ENCODE measurements around the gene CTIF.
A peak's percentile ranks its signal among the peaks of the same experiment; 100 is the strongest.

The CTIF gene

GRCh38 chr18:48493434-48494230, 45.2 kb upstream of the CTIF start:
- H3K27ac ChIP-seq (ENCODE audit: low read length, poor library complexity, severe bottlenecking) = no peak overlapping the region
- no CpG with 5 or more reads among the region's 2 CpGs for WGBS

GRCh38 chr18:48497863-48498262, 41.0 kb upstream of the CTIF start:
- no peak overlapping the region for H3K9ac ChIP-seq (ENCODE audit: low read length)
- H2BK120ac ChIP-seq (ENCODE audit: low read depth, low read length) = no peak overlapping the region
- no peaks in the 10 kb centered on the region for H3K79me1 ChIP-seq (replicated peaks; ENCODE audit: low read length, poor library complexity, severe bottlenecking)
- H4K91ac ChIP-seq (ENCODE audit: low read length) = no peak overlapping the region
- no peak overlapping the region for H3K4me3 ChIP-seq (ENCODE audit: insufficient read depth in 1 of 2, low read depth in 1 of 2, low read length in 2 of 2)
- H3K27ac ChIP-seq (ENCODE audit: low read length, poor library complexity, severe bottlenecking) = no peak overlapping the region
- no peaks in the 10 kb centered on the region for H3K4me1 ChIP-seq (ENCODE audit: control insufficient read depth, insufficient read depth, low read depth, low read length)
- H2AK5ac ChIP-seq (ENCODE audit: low read length, severe bottlenecking) = no peak overlapping the region
- H3K18ac ChIP-seq (ENCODE audit: low read depth in 1 of 2, low read length in 2 of 2) = no peak overlapping the region
- no peak overlapping the region for H2BK12ac ChIP-seq (ENCODE audit: low read length in 2 of 2)
- no peak overlapping the region for H3K14ac ChIP-seq (ENCODE audit: low read length in 2 of 2)
- no peak overlapping the region for H3K23ac ChIP-seq (ENCODE audit: low read length in 2 of 2)
- H2AFZ ChIP-seq (ENCODE audit: low read depth, low read length) = no peak overlapping the region
- no peak for DNase-seq
- no peak overlapping the region for H3K4ac ChIP-seq (ENCODE audit: low read depth in 1 of 2, low read length in 2 of 2)
- H3K36me3 ChIP-seq (ENCODE audit: control insufficient read depth in 1 of 2, insufficient read depth in 2 of 2, low read depth in 1 of 2, low read length in 2 of 2) = no peaks in the 10 kb centered on the region
- H3K4me2 ChIP-seq (ENCODE audit: low read length, poor library complexity, severe bottlenecking) = no peak overlapping the region
- no peak overlapping the region for H2BK15ac ChIP-seq (ENCODE audit: low read depth, poor library complexity, severe bottlenecking)
- no peak overlapping the region for H4K8ac ChIP-seq (ENCODE audit: low read length)
- H2BK5ac ChIP-seq (ENCODE audit: low read depth, low read length, poor library complexity, severe bottlenecking) = no peak overlapping the region
- no peaks in the 10 kb centered on the region for H3K27me3 ChIP-seq (ENCODE audit: control insufficient read depth in 1 of 2, insufficient read depth in 1 of 2, low read length in 2 of 2)
- no peaks in the 10 kb centered on the region for H3K9me3 ChIP-seq (ENCODE audit: control insufficient read depth, low read length)

More at GRCh38 chr18:48493434-48494230, 45.2 kb upstream of the CTIF start:
- Histone ChIP-seq H2BK15ac (ENCODE audit: low read depth, poor library complexity, severe bottlenecking) (no peak overlapping the region), H2BK5ac (ENCODE audit: low read depth, low read length, poor library complexity, severe bottlenecking) (no peak overlapping the region), H2AK5ac (ENCODE audit: low read length, severe bottlenecking) (peak overlapping the region; percentile 35), H3K23ac (ENCODE audit: low read length in 2 of 2) (no peak overlapping the region), H3K9ac (ENCODE audit: low read length) (no peak overlapping the region), H3K4me1 (ENCODE audit: control insufficient read depth, insufficient read depth, low read depth, low read length) (peaks cover 1% of the 10 kb centered on the region), H3K9me3 (ENCODE audit: control insufficient read depth, low read length) (no peaks in the 10 kb centered on the region), H3K4ac (ENCODE audit: low read depth in 1 of 2, low read length in 2 of 2) (no peak overlapping the region), H3K4me2 (ENCODE audit: low read length, poor library complexity, severe bottlenecking) (no peak overlapping the region), H3K36me3 (ENCODE audit: control insufficient read depth in 1 of 2, insufficient read depth in 2 of 2, low read depth in 1 of 2, low read length in 2 of 2) (no peaks in the 10 kb centered on the region), H4K91ac (ENCODE audit: low read length) (no peak overlapping the region), H2BK120ac (ENCODE audit: low read depth, low read length) (no peak overlapping the region), H3K18ac (ENCODE audit: low read depth in 1 of 2, low read length in 2 of 2) (peak overlapping the region in 1 of 2 experiments; percentile 65), H4K8ac (ENCODE audit: low read length) (no peak overlapping the region), H2AFZ (ENCODE audit: low read depth, low read length) (no peak overlapping the region), H2BK12ac (ENCODE audit: low read length in 2 of 2) (no peak overlapping the region), H3K79me1 (replicated peaks; ENCODE audit: low read length, poor library complexity, severe bottlenecking) (no peaks in the 10 kb centered on the region), H3K14ac (ENCODE audit: low read length in 2 of 2) (no peak overlapping the region), H3K27me3 (ENCODE audit: control insufficient read depth in 1 of 2, insufficient read depth in 1 of 2, low read length in 2 of 2) (no peaks in the 10 kb centered on the region), H3K4me3 (ENCODE audit: insufficient read depth in 1 of 2, low read depth in 1 of 2, low read length in 2 of 2) (no peak overlapping the region)
- no peak for DNase-seq

GRCh38 chr18:48500517-48500916, 38.3 kb upstream of the CTIF start:
- Histone ChIP-seq H2BK15ac (ENCODE audit: low read depth, poor library complexity, severe bottlenecking) (no peak overlapping the region), H3K9ac (ENCODE audit: low read length) (no peak overlapping the region)

GRCh38 chr18:48502906-48503305, 35.9 kb upstream of the CTIF start:
- Histone ChIP-seq H3K27ac (ENCODE audit: low read length, poor library complexity, severe bottlenecking) (no peak overlapping the region), H3K9ac (ENCODE audit: low read length) (no peak overlapping the region), H3K36me3 (ENCODE audit: control insufficient read depth in 1 of 2, insufficient read depth in 2 of 2, low read depth in 1 of 2, low read length in 2 of 2) (no peaks in the 10 kb centered on the region), H3K4me2 (ENCODE audit: low read length, poor library complexity, severe bottlenecking) (no peak overlapping the region), H2BK5ac (ENCODE audit: low read depth, low read length, poor library complexity, severe bottlenecking) (no peak overlapping the region), H4K8ac (ENCODE audit: low read length) (no peak overlapping the region), H2BK120ac (ENCODE audit: low read depth, low read length) (no peak overlapping the region), H3K4me1 (ENCODE audit: control insufficient read depth, insufficient read depth, low read depth, low read length) (no peaks in the 10 kb centered on the region), H2AFZ (ENCODE audit: low read depth, low read length) (no peak overlapping the region), H2BK12ac (ENCODE audit: low read length in 2 of 2) (no peak overlapping the region), H3K9me3 (ENCODE audit: control insufficient read depth, low read length) (peaks cover 19% of the 10 kb centered on the region), H2BK15ac (ENCODE audit: low read depth, poor library complexity, severe bottlenecking) (no peak overlapping the region), H2AK5ac (ENCODE audit: low read length, severe bottlenecking) (no peak overlapping the region), H3K14ac (ENCODE audit: low read length in 2 of 2) (no peak overlapping the region), H3K23ac (ENCODE audit: low read length in 2 of 2) (no peak overlapping the region), H3K79me1 (replicated peaks; ENCODE audit: low read length, poor library complexity, severe bottlenecking) (no peaks in the 10 kb centered on the region), H3K4ac (ENCODE audit: low read depth in 1 of 2, low read length in 2 of 2) (no peak overlapping the region), H4K91ac (ENCODE audit: low read length) (no peak overlapping the region), H3K18ac (ENCODE audit: low read depth in 1 of 2, low read length in 2 of 2) (no peak overlapping the region), H3K27me3 (ENCODE audit: control insufficient read depth in 1 of 2, insufficient read depth in 1 of 2, low read length in 2 of 2) (no peaks in the 10 kb centered on the region), H3K4me3 (ENCODE audit: insufficient read depth in 1 of 2, low read depth in 1 of 2, low read length in 2 of 2) (no peak overlapping the region)
- WGBS = 94% methylated on average over 2 of the region's 4 CpGs
- no peak for DNase-seq

More at GRCh38 chr18:48500517-48500916, 38.3 kb upstream of the CTIF start:
- Histone ChIP-seq H3K4ac (ENCODE audit: low read depth in 1 of 2, low read length in 2 of 2) (no peak overlapping the region), H3K27me3 (ENCODE audit: control insufficient read depth in 1 of 2, insufficient read depth in 1 of 2, low read length in 2 of 2) (no peaks in the 10 kb centered on the region), H2BK120ac (ENCODE audit: low read depth, low read length) (no peak overlapping the region), H3K9me3 (ENCODE audit: control insufficient read depth, low read length) (no peaks in the 10 kb centered on the region), H3K4me3 (ENCODE audit: insufficient read depth in 1 of 2, low read depth in 1 of 2, low read length in 2 of 2) (no peak overlapping the region), H2AFZ (ENCODE audit: low read depth, low read length) (no peak overlapping the region), H3K23ac (ENCODE audit: low read length in 2 of 2) (no peak overlapping the region), H3K4me1 (ENCODE audit: control insufficient read depth, insufficient read depth, low read depth, low read length) (no peaks in the 10 kb centered on the region), H4K8ac (ENCODE audit: low read length) (no peak overlapping the region), H4K91ac (ENCODE audit: low read length) (no peak overlapping the region), H3K18ac (ENCODE audit: low read depth in 1 of 2, low read length in 2 of 2) (no peak overlapping the region), H2BK12ac (ENCODE audit: low read length in 2 of 2) (no peak overlapping the region), H3K36me3 (ENCODE audit: control insufficient read depth in 1 of 2, insufficient read depth in 2 of 2, low read depth in 1 of 2, low read length in 2 of 2) (no peaks in the 10 kb centered on the region), H3K79me1 (replicated peaks; ENCODE audit: low read length, poor library complexity, severe bottlenecking) (no peaks in the 10 kb centered on the region), H3K27ac (ENCODE audit: low read length, poor library complexity, severe bottlenecking) (no peak overlapping the region), H2BK5ac (ENCODE audit: low read depth, low read length, poor library complexity, severe bottlenecking) (no peak overlapping the region), H3K14ac (ENCODE audit: low read length in 2 of 2) (no peak overlapping the region), H3K4me2 (ENCODE audit: low read length, poor library complexity, severe bottlenecking) (no peak overlapping the region), H2AK5ac (ENCODE audit: low read length, severe bottlenecking) (no peak overlapping the region)
- DNase-seq = no peak

Measured in mesenchymal stem cell (in vitro differentiated cells and primary cell).